HG03521 (cell line): Measurements from ENCODE around the gene SENP2.
"Not testable (repeated sequence)": the region's sequence is repeated elsewhere in the genome, so short reads cannot be mapped to it uniquely, and the experiment has no call there.

ENCODE experiments used
- ATAC-seq: cut with Tn5 transposase; IDR thresholded peaks from one replicate; pipeline ENCODE4 v1.9.1; 2021; ENCODE audit warnings: mild to moderate bottlenecking, moderate library complexity; ENCODE audit not compliant: unreplicated experiment

Gene SENP2

DNA sequence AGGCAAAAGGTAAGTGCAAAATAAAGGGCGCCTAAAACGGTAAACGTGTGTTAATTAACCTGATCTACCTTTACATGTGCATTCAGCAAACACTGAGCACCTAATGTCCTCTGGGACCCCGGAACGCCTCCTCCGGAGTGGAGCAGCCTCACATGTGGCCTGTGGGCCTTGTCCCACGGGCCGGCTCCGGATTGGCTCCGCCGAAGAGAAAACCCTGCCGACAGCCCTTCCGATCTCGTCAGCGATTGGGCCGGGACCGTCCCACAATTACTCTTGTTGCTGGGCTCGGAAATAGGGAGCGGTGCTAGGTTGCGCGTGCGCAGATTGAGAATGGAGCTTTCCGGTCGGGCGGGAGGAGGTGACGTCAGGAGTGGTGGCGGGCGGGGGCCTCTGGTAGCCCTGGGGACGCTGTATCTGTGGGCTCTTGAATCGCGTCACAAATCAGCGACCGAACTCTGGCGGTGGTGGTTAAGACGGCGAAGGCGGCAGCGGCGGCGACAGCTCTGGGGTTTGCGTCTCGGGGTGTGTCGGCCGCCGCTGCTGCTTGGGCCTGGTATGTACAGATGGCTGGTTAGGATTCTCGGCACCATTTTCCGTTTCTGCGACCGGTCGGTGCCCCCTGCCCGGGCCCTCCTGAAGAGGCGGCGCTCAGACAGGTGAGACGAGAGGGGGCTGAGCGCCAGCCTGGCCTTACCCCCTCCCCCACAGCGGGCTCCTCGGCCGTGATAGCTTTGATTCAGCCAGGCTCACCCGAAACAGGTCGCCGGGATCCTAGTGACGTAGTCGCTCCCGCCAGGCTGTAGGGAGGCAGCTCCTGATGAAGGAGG lies at the start of gene SENP2:
Gene SENP2, plus strand, starts transcription at position 437 of the 827 bp plus-strand sequence. Its CDS starts 119 bp downstream, at position 556.
- peak; percentile 95 for ATAC-seq

DNA sequence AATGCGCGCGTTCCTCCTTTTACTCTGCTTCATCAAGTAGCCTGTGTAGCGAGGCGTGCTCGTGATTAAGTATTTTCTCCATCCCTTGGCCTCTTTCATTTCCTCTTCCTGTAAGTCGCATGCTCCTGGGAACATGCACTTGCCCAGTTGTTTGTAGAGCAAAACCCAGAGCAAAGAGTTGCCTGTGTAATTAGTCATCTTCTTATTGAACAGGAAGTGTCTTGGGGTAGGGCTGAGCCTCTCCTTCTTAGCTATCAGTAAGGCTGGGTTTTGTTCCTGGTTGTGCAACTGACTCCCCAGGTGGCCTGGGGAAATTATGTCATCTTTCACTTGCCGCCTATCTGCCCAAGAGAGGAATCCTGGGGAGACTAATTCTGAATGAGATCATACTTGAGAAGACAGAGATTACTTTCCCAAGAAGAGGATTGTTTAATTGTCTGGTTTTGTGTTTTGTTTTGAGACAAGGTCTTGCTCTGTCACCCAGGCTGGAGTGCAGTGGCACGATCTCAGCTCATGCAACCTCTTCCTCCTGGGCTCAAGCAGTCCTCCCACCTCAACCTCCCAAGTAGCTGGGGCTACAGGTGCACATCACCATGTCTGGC lies 48.6 kb upstream of the SENP2 start:
- peak; percentile 98 for ATAC-seq

DNA sequence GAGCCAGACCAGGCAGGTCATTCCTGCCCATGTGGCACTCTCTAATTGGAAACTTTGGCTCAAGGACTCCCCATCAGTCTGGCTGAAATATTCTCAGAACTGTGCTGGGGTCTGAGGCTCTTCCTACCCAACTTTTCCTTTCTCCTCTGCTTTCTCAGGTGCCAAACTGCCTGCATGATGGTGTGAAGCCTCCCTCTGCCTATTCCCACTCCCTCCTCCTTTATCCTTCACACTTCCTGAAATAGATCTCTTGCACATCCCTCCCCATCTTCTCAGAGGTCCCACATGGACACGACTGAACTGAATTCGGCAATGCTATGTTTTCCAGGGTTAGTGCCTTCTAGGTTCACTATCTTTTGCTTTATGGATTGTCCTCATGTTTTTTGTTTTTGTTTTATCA lies 46.2 kb upstream of the SENP2 start:
- ATAC-seq: no peak

DNA sequence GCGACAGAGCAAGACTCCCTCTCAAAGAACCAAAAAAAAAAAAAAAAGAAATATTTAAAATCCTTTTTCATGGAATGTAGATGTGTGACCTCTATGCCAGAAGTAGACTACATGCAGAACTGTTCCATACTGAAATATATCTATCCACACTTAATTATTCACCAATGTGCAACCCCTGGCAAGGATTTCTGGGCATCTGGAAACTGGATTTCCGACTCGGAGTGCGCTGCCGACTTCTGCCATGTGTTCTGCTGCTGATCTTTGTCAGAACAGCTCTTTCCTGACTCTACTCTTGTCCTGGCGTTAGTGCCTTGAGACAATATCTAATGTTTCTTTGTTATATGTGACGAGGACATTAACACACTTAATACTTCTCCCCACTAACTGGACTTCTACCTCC lies 45.4 kb upstream of the SENP2 start:
- ATAC-seq: no peak

DNA sequence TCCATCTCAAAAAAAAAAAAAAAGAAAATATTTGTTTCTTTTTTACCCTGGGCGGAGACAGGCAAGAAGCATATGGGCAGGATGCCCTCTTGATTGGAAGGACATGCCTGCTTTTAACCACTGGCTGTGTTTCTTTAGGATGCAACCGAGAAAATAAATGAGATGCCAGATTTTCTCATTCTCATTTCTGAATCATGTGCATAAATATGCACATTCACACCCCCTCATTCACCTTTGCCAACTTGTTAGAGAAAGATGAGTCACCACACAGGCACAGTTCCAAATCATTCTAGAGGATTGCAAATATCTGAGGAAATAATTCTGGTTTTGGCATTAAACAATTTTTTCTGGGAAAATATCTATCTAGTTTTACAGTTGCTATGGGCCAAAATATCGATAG lies 37.0 kb upstream of the SENP2 start:
- no peak for ATAC-seq

DNA sequence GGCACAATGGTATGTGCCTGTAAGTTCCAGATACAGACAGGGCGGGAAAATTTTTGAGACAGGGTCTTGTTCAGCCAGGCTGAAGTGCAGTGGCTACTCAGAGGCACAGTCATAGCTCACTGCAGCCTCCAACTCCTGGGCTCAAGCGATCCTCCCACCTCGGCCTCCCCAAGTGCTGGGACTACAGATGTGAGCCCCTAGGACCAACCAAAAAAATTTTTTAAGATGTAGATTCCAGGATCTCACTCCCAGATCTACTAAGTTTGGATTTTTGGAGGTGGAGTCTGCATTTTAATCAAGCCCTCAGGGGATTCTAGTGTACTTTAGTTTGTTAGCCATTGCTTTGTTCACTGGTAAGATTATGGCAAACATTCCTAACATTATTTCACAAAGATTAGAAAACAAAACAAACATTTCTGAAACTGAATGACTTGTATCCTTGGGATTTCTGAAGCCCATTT lies 36.4 kb upstream of the SENP2 start:
- ATAC-seq: no peak

DNA sequence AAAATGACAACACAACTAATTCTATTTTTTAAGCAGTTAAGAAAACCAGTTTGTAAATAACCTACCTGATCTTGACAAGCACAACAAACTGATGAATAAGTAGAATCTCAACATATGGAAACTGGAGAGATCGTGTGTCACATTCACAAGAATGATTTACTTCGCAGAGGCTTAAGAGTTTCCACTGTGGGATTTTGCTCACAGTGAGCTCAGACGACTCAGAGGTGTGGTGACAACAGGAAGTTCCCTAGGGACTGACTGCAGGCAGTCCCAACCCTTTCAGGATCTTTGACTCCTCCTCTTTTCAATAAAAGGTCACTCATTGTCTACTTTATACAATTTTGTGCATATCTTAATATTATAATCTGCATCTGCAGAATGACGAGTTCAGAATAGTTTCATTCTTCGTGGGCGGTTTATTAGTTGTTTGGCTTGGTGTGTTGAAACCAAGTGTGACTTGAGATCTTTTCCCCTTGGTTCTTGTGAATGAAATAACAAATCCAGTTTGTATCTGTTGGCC lies 33.7 kb upstream of the SENP2 start, which contains the start of gene LIPH:
Gene LIPH, minus strand, starts transcription at position 231 of the 520 bp plus-strand sequence. Its CDS starts 117 bp downstream, at position 114.
- ATAC-seq: peak; percentile 63

DNA sequence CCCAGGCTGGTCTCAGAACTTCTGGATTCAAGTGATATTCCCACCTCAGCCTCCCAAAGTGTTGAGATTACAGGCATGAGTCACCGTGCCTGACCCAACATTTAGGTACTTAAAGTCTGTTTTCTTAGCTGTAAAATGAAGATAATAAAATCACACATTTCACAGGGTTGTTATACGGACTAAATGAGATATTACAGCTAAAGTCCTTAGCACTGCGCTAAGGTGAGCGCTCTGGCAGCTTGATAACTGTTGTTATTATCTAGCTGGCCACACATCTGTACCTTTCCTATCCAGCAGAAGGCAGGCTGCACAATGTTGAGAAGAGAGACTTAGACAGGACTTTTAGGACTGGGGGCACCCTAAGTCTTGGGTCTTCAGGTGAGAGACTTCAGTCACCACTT lies 31.0 kb upstream of the SENP2 start:
- ATAC-seq: no peak

DNA sequence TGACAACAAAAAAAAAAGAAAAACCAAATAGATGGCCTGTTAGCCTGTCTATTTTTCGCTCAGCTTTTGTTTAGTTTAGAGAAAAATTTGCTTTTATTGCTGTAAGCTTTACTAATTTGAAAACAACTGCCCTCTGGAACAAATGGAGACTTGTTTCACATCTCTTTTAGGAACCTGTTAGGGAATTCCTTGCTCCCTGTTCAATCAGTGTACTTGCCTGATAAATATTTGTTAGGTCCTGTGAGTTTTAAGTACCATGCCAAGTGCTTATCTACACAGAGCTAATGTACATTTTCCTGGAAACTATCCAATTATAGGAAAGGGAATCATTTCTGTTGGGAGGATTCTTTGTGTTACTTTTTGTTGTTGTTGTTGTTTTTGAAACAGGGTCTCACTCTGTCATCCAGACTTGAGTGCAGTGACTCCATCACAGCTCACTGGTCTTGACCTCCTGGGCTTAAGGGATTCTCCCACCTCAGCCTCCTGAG lies 30.2 kb upstream of the SENP2 start:
- no peak for ATAC-seq

DNA sequence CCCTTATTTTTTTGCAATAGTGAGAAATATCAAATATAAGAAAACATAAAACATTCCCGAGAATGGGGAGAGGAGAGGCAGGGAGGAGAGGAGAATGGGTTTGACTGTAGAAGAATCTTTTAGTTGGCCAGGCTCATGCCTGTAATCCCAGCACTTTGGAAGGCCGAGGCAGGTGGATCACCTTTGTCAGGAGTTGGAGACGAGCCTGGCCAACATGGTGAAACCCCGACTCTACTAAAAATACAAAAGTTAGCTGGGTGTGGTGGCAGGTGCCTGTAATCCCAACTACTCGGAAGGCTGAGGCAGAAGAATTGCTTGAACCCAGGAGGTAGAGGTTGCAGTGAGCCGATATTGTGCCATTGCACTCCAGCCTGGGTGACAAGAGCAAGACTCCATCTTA lies 29.5 kb upstream of the SENP2 start:
- ATAC-seq: not testable (repeated sequence)

DNA sequence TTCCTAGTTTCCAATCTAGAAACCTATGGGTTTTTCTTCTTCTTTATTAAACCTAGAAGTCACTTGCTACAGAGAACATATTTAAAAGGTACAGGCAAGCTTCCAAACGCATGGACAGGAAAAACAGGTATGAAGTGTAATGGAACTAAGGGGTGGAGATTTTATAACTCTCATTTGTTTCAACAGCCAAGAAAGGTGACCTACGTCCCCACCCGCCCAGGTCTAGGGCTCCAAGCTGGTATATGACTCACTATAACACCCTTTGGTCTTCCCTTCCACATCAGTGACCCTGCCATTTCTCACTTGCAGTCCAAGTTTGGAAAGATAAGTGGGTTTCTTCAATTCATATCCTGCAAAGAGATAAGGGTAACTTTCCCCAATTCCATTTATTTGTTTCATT lies 27.7 kb upstream of the SENP2 start:
- ATAC-seq: no peak

DNA sequence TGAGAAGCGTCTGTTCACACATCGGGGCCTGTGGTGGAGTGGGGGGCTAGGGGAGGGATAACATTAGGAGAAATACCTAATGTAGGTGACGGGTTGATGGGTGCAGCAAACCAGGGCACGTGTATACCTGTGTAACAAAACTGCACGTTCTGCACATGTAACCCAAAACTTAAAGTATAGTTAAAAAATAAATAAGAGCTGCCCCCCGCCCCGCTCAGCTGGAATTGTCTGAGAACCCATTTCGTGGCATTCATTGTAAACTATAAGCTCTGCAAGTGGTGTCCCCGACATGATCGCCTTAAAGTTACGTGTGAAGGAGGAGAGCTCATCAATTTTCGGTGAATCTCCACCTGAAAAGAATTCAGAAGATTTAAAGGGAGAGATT lies 26.4 kb upstream of the SENP2 start:
- no peak for ATAC-seq

DNA sequence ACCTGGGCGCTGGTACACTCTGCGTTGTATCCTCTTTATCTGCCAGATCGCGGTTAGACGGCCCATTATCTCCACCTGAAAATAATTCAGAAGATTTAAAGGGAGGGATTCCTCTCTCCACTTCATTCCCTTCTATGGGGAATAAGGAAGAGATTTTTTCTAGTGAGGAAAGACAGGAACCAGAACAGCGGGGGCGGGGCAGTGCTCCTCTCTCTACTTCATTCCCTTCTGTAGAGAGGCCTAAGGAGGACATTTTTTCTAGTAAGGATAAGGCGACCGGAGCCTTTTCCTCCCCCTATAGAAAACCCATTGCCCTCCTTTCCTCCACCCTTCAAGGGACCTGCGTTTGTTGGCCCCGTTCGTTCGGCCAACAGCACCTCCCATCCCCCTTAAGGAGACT lies 25.4 kb upstream of the SENP2 start:
- no peak for ATAC-seq

DNA sequence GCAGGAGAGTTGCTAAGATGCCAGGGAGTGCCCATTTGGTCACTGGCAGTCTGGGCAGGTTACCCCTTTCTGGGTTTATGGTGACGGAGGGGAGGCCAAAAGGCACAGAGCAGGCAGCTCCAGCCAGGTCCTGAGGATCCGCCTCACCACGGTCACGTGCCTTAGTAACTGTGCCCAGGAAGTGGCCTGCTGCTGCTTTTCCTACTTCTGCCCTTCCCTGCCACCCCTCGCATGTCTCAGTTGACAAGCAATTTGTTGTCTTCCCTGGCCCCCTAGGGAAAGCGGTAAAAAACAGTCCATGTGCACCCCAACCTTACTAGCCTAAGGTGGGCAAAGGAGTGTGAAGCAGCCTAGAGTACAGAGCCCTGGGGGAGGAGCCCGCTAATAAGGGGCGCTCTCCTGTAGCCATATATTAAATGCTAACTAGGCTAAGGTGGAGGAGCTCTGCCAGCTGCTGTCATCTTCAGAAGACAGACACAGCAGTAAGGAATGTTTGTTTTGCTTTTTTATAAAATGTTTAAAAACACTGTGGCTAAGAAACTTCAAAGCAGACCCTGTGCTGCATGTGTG lies 24.6 kb upstream of the SENP2 start:
- no peak for ATAC-seq

DNA sequence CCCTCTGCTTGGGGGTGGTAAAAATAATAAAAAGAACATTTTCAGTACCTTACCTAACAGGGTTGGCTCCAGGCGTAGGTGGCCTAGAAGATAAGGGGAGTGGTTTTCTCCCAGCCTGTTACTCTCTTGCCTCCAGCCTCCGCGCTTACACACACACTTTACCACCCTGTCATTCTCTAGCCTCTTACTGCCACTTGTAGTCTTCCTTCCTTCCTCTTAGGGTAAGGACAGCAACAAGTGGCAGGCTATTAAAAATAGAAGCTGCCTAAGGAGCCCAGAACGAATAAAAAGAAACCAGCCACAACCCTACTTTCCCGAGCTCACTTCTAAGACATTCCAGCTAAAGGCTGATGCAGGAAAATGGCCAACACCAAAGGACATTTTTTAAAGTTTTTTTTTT lies 24.1 kb upstream of the SENP2 start:
- ATAC-seq: no peak

DNA sequence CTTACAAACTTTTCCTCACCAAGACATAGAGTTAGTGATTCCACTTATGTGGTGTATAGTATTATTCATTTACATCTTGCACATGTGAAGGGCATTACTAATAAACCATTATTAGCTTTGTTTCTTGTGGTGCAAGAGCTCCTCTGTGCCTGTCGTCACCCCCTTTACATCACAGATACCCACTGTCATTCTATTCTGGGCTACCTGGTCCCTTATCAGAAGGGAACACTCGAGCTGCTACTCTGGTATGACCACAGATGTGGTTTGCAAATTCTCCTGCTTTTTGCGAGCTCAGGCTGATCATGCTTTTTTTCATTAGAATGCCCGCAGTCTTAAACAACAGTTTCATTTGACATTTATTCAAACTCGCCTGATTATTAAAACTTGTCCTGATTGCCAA lies 13.9 kb upstream of the SENP2 start:
- no peak for ATAC-seq

DNA sequence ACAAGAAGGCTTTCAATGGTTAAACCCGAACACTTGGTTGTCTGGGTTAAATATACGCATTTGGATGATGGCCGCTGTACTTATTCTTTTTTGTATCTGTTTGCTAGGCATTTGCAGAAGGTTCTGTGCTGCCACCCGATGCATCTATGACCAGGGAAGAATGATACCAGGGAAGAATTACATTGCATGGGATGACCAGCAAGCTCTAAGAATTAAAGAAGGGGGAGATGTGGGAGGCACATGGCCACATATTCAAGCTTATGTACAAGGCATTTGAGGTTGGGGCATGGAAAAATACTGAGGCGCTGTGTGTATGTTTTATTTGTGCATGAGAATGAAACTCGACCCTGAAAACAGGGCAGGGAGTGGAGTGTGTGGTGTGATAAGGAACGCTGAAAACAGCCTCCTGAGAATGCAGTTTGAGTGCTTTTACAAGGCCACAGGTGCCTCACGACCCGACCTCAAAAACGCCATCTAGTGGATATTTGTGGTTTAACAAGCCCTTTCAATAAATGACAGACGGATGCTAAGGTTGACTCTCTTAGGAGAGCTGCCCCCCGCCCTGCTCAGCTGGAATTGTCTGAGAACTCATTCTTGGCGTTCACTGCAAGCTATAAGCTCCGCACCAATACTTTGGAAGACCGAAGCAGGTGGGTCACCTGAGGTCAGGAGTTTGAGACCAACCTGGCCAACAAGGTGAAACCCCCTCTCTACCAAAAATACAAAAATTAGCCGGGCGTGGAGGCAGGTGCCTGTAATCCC lies 10.8 kb upstream of the SENP2 start:
- peak; percentile 75 for ATAC-seq

DNA sequence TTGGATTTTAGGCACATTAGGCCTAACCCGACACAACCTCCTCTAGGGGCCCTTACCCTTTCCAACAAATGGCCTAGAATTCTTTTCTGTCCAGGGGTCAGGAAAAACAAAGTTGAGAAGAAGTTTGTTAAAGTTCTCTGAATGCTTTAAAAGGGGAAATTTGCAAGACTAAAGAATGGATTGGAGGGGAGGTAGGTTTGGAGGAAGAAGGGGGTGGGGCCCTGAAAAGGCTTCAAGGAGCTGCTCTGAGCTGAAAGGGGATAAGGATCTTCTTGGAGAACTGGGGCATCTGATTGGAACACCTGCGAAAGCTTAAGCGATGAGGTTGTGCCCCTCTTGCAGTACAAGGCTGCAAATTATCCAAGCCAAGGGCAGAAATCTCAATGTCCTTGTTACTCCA lies 3.9 kb upstream of the SENP2 start:
- ATAC-seq: no peak

DNA sequence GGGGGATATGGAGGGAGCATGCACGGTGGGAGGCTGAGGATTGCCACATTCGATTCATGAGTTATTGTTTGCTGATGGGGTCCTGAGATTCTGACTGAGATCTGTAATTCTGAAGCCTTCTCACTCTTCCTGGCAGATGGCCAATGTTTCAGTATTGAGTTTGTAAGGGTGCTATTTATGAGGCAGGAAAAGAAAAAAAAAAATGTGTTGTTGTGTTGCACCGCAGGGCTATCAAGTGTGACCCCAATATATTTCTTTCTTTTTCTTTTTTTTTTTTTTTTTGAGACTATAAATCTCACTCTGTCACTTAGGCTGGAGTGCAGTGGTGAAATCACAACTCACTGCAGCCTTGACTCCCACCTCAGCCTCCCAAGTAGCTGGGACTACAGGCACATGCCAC lies 3.2 kb upstream of the SENP2 start:
- no peak for ATAC-seq

DNA sequence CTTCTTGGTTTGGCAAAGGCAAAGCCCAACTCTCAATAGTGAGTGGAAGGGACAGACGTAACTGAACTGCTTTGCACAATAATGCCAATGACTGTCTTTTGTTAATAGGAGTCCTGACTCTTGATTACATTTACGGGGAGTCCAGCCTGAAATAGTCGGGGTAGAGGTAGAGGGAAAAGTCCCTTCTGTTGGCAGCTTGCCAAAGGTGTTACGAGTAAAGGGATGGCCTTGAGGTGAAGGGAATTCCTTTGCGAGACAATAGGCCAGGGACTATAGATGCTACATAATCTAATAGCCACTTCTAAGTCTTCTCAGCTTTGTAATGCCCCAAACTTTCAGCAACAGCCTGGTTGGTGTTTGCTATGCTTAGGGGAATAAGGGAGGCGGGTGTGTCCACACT lies 2.2 kb upstream of the SENP2 start:
- no peak for ATAC-seq

DNA sequence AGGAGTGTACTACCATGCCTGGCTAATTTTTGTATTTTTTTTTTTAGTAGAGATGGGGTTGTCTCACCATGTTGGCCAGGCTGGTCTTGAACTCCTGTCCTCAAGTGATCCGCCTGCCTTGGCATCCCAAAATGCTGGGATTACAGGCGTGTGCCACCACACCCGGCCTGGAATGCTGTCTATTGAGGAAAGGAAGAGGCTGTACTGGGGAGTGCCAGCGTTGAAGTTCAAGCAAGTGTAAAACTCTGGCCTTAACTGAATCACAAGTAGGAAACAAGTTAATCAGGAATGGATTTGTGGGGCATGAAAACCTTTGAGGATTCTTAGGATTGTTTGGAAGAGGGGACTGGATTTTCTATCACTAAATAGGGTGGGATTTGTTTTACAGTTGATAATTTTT lies 1.4 kb upstream of the SENP2 start:
- ATAC-seq: no peak
